HG02678 (cell line): ENCODE results near the gene POU2F3.

ENCODE experiments used
- ATAC-seq: cut with Tn5 transposase; IDR thresholded peaks from one replicate; pipeline ENCODE4 v1.9.1; 2021; ENCODE audit warnings: mild to moderate bottlenecking, moderate library complexity; ENCODE audit not compliant: unreplicated experiment

Gene POU2F3

DNA sequence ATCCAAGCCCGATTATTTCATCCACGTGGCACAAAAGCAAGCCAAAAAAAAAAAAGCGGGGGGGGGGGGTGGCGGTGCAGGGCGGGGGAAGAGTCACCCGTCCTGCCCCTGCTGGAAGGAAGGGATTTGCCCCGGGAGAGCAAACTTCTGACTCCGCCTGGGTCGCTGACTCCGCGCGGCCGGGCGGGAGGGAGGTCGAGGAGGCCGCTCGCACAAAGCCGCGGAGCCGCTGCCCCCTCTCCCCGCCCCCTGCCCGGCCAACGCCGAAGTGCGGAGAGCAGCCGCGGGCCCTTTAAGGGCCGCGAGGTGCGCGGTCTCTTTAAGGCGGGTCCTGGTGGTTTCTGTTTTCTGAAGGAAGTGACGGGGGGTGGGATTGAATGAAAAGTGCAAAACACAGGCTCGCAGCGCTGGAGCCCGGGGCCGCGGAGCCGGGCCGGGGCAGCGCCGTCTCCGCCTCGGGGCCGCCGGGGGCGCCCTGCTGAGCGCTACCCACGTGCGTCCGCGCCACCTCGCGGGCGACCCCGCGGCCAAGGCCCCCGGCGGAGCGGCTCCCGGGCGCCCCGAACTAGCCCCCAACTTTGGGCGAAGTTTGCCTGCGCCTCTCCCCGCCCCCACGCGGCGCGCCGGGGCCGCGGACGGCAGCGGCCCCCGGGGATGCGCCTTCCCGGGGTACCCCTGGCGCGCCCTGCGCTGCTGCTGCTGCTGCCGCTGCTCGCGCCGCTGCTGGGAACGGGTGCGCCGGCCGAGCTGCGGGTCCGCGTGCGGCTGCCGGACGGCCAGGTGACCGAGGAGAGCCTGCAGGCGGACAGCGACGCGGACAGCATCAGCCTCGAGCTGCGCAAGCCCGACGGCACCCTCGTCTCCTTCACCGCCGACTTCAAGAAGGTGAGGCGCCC, 29.1 kb upstream of the POU2F3 start, which contains the start of gene OAF:
Gene OAF, plus strand, starts transcription at position 407 of the 896 bp plus-strand sequence. Its CDS starts 248 bp downstream, at position 655.
- ATAC-seq, result peak; percentile 87

GRCh38 chr11:120211522-120212258, 28.2 kb upstream of the POU2F3 start:
- ATAC-seq, result no peak

- no peak for ATAC-seq
These were observed 27.6 kb upstream of the POU2F3 start for GRCh38 chr11:120212259-120212878.

- no peak for ATAC-seq
These were observed 27.0 kb upstream of the POU2F3 start for GRCh38 chr11:120212926-120213325.

DNA sequence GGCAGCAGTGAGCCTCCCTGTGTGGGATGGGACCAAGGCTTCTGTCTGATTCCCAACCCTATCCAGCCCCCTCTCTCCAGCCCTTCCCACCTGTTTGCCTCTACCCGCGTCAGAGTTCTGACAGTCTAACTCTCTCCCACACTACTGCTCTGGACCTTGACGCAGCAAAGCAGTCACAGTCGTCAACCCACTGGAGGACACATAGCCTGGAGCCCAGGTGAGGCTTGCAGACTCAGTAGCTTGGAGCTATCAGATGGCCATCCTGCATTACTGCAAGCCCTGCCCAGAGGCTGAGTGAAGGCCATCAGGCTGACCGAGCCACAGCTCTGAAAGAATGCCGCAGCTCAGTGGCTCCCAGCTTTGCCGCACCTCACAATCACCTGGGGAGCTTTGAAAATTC, 25.4 kb upstream of the POU2F3 start:
- ATAC-seq, result no peak

DNA sequence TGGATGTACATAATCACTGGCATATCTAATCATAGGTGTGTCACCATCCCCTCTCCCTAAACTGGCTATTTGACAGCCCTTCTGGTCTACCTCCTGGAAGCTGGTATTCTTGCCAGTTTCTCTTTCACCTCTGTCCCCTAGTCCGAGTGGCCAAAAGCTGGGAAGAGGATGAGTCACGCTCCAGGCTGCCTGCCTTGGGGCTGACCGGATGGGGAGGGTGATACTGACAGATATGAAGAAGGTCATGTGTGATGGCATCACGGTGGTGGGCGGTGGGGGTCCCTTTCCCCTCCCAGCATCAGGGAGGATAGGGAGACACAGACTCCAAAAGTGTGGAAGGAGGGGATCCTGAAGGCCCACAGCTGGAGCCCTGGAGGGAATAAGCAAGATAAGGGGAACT, 24.3 kb upstream of the POU2F3 start:
- ATAC-seq, result no peak

GRCh38 chr11:120216426-120217102, 23.4 kb upstream of the POU2F3 start:
- no peak for ATAC-seq

GRCh38 chr11:120217526-120217925, 22.4 kb upstream of the POU2F3 start:
- no peak for ATAC-seq

GRCh38 chr11:120217941-120218694, 21.8 kb upstream of the POU2F3 start:
- no peak for ATAC-seq

DNA sequence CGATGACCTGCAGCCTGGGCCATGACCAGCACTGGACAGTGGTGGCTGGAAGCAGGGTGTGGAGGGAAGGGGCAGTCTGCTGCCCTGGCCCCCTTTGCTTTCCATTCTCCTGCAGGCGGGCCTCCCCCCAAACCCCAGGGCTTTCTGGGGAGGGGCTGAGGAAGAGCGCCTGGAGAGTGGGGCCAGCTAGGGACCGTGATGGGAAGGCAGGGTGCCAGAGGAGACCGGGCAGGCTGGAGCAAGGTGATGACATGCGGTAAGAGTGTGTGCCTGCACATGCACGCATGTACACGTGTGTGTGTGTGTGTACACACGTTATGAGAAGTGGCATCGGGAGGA, 21.3 kb upstream of the POU2F3 start:
- ATAC-seq, result no peak

- ATAC-seq, result no peak
These were observed 20.6 kb upstream of the POU2F3 start for GRCh38 chr11:120219232-120219937.

GRCh38 chr11:120219938-120220746, 19.8 kb upstream of the POU2F3 start:
- no peak for ATAC-seq

- no peak for ATAC-seq
These were observed 19.2 kb upstream of the POU2F3 start for GRCh38 chr11:120220747-120221037.

GRCh38 chr11:120221115-120221752, 18.7 kb upstream of the POU2F3 start:
- ATAC-seq, result no peak

DNA sequence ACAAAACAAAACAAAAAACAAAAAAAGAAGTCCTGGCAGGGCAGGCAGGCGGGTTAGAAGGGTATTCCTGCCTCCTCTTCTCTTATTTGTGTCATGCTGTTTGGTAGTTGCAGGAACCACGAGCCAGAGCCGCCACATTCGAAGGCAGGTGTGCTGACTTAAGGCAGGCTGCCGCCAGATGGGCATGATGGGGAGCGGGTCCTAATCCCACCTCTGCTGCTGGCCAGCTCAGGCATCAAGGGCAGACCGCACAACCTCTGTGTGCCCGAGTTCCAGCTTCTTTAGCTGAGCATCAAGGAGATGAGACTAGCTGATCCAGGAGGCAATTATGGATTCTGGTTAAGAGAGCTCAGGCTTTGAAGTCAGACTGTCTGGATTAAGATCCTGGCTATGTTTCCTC, 17.0 kb upstream of the POU2F3 start:
- ATAC-seq, result no peak

DNA sequence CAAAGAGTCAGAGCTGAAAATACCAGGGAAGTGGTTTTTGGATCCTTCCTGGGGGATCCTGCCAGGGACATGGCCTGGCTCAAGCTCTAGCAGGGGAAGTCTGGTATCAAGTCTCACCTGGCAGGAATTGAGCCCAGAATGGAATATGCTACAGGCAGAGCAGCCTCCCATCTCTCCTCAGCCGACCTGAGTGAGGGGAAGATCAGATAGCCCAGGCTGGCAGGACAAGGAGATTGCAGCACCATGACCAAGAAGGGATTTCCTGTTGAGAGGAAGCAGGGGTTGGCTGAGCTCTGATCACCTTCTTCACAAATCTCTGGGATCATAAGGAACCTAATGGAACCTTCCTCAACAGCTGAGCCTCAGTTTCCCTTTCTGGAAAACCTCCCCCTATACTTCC, 16.1 kb upstream of the POU2F3 start:
- ATAC-seq, result no peak

- ATAC-seq, result no peak
These were observed 15.6 kb upstream of the POU2F3 start for GRCh38 chr11:120224361-120224760.
